GM19372 (cell line): ENCODE results near the gene NPBWR2.
"Not testable (repeated sequence)": the region's sequence is repeated elsewhere in the genome, so short reads cannot be mapped to it uniquely, and the experiment has no call there.

ENCODE experiments used
- ATAC-seq: cut with Tn5 transposase; IDR thresholded peaks from one replicate; pipeline ENCODE4 v1.9.1; 2021; ENCODE audit warnings: mild to moderate bottlenecking, low read depth, moderate library complexity; ENCODE audit not compliant: unreplicated experiment

NPBWR2 gene

DNA sequence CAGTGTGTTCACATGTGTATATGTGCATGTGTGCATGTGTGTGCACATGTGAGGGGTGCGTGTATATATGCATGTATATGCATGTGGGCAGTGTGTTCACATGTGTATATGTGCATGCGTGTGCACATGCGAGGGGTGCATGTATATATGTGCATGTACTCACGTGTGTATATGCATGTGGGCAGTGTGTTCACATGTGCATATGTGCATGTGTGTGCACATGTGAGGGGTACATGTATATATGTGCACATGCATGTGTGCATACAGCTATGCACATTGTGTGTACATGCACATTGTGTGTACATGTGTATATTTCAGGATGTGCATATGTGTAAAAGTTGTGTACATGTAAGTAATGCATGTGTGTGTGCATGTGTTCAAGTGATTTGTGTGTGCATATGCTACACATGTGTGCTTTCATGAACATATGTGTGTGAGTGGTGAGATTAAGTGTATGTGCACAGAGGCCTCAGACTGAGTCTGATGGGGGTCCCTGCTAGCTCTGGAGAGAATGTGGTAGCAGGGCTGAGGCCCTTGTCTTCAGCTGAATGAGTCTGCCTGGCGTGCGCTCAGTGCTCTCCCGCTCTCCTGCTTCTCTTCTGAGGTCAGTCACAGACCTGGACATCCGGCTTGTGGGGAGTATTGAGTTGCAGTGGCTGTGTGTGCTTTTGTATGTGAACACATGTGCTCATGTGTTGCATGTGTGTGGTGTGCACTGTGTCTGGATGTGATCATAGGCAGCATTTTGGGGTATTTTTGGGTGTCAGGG, 37.0 kb upstream of the NPBWR2 start:
- no peak for ATAC-seq

DNA sequence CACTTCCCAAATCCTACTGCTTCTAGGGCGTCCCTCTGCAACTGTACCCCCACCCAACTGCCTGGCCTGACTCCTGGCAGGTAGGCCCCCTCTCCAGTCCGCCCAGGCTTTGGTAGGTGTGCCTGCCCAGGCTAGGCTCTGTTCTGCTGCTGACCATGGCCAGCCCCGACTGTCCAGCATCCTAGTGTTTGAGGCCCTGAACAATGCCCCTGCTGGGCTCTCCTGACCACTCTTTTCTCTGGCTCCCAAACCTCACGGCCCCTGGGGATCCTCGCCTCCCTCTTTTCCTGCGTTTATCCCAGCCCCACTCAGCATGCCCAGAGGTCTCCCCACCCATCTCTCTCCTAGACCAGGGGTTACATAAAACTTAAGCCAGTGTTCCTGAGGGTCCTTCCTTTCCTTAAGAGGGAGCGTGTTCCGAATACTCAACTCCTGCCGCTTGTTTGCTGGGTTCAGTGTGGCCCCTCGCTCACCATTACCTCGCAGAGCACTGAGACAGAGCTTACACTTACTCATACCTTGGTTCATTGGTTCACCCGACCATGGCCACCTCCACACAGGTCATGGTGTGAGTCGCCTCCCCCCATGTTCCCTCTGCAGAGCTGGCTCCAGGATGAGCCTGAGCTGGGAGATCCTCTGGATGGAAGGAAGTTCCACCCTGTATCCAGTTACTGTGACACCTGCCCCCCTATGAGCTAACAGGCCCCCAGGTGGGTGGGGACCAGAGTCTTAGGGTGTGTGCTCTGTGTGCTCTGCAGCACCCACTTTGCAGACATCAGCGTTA, 35.8 kb upstream of the NPBWR2 start:
- ATAC-seq, result no peak

DNA sequence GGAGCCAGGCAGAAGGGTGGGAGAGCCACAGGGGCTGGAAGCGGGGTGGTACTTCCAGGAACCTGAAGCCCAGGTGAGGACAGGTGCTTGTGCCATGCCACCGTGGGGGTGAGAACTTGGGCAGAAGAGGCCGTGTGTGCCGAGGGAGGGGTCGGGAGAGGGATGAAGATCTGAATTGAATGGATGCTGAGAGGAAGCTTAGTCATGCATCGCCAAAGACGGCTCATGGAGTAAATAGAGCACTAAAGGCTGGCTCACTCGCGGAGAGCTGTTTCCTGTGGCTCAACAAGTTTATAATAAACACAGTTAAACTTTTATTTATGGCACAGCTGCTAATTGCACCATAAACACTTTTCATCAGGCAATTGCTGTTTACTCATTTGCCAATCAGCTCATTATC, 35.2 kb upstream of the NPBWR2 start:
- no peak for ATAC-seq

DNA sequence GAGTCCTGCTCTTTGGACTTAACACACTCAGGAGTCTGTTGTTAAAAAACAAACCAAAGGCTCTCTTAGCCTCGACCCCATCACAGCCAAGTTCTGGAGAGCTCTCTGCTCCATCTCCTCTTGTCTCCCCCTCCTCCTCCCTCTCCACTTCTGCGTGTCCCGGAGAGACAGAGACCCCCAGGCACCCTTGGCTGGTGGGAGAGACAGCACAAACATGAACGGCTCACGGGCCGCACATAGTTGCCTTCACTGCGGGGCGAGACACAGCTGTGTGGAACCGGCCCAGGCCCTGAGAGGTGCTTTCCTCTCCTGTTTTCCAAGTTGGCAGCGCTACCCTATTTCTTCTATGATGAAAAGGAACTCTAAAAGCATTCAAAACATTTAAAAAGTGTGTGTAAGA, 33.6 kb upstream of the NPBWR2 start:
- ATAC-seq, result no peak

DNA sequence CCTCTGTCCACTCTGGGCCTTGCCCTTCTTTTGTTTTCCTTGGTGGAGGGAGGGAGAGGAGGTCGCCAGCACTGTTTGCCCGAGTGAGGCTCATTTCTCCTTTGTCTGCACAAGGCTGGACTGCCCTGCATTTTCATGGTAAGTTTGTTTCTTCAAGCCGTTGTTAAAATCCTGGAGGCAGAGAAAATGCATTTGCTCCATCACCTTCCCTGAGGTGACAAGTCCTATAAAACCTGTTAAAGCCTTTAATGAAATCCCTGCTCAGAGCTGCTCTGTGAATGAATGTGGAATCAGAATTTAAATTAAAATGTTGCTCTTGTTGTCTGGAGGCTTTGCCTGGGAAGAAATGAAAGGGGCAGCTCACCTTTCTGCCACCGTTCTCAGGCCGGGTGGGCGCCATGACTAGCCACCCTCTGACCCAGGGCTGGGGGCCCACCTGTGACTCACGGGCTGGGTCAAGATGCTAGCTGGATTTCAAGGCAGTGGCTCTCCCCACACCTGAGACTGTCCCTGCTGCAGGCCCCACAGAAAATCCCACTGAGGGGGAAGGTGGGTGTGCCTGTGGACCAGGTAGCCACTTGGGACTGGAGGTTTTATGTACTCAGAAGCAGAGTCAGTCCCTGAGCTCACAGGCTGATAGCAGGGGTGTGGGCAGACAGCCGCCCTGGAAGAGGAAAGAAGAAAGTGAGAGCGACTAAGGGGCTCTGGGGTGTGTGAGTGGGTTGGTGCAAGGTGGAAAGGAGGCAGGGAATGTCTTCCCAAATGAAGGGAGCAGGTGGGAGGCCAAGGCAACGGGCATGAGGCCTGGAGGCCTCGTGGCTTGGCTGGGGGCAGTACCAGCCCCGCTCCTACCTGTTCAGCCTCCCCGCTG, 32.9 kb upstream of the NPBWR2 start:
- ATAC-seq, result no peak

DNA sequence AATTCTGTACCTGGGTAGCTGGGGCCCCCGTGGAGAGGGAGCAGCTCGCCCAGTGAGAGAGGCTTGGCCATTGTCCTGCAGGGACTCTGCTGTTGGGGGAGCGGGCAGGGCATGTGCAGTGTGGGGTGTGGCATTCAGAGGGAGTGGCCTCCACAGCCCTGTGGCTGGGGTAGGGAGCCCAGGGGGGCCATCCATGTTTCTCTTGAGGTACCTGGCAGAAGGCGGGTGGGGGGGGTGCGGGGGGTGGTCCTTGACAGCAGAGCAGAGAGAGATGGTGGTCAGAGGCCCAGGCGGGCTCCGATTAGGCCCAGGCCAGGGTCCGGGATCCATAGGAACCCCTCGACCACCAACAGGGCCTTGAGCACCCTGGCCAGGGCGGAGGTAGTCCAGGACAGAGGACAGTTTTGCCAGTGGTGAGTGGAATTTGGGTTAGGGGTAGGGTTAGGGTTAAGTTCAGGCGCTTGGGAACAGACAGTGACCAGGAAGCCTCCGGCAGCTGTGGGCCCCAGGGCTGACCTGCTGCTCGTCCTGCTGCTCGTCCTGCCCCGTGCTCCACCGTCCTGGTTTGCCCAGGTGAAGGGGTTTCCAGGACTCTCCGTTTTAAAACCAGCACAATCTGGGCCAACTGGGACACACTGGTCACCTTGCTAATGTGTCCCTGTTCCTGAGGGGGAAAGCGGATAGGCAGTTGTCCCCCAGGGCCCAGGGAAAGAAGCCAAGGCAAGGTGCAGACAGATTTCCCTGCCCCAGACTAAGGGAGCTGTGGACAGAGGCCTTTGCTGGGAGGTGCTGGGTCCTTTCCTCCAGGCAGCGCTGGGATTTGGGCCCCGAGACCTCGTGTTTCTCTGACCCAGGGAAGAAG, 32.1 kb upstream of the NPBWR2 start:
- ATAC-seq, result no peak

DNA sequence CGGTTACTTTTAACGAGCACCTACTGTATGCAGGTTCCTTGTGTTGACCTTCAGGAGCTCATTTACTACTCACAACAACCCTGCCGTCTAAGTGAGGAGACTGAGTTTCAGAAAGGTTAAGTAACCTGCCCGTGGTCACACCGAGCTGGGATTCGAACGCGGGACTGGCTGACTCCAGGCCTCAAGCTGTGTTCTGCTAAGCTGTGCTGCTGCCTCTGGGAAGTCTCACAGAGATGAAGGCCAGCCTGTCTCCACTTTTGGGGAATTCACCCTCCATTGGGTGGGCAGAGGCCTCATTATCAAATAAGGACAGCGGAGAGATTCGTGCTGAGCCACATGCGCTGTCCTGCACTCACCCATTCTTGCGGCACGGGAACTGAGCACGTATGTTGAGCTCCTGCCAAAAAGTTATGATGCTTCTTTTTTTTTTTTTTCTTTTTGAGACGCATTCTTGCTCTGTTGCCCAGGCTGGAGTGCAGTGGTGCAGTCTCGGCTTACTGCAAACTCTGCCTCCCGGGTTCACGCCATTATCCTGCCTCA, 31.0 kb upstream of the NPBWR2 start:
- no peak for ATAC-seq

DNA sequence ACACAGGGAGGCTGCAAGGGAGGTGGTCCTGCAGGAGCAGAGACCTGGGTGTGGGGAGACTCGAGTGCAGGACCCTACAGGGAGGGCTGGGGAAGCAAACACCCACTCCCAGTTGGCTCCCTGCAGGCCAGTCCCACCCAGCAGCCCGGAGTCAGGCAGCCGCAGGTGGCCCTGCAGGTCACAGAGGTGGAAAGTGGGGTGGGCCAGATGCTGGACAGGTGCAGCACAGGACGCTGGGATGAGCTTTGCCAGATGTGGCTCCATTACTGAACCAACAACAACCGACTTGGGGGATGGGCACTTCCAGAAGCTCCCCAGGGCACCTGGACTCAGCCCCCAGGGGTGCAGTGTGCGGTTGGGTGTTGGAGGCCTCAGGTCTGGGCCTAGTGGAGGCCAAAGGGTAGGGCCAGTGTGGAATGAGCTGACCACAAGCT, 30.2 kb upstream of the NPBWR2 start:
- ATAC-seq, result no peak

DNA sequence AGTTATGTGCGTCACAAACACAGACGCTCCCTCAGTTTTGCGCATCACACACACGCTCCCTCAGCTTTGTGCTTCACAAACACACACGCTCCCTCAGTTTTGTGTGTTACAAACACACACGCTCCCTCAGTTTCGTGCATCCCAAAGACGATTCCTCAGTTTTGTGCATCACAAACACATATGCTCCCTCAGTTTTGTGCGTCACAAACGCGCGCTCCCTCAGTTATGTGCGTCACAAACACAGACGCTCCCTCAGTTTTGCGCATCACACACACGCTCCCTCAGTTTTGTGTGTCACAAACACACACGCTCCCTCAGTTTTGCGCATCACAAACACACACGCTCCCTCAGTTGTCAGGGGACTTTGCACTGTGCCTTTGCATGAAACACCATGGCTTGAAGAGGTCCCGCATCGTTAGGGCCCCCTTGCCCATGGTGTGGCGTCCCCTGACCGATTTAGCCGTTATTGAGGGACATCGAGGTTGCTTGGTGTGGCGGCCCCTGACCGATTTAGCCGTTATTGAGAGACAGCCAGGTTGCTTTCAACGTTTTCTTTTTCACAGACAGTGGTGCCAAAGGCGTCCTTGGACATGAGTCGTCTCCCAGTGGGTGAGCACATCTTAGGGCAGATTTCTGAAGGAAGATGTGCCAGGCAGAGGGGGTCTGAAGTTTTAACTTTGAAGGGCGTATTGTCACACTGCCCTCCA, 28.8 kb upstream of the NPBWR2 start:
- no peak for ATAC-seq

DNA sequence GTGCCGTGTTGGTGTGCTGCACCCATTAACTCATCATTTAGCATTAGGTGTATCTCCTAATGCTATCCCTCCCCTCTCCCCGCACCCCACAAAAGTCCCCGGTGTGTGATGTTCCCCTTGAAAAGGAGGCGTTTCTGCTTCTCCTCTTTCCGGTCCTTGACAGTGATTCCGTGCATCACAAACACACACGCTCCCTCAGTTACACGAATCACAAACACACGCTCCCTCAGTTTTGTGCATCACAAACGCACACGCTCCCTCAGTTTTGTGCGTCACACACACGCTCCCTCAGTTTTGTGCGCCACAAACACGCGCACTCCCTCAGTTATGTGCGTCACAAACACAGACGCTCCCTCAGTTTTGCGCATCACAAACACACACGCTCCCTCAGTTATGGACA, 27.4 kb upstream of the NPBWR2 start:
- ATAC-seq, result not testable (repeated sequence)

DNA sequence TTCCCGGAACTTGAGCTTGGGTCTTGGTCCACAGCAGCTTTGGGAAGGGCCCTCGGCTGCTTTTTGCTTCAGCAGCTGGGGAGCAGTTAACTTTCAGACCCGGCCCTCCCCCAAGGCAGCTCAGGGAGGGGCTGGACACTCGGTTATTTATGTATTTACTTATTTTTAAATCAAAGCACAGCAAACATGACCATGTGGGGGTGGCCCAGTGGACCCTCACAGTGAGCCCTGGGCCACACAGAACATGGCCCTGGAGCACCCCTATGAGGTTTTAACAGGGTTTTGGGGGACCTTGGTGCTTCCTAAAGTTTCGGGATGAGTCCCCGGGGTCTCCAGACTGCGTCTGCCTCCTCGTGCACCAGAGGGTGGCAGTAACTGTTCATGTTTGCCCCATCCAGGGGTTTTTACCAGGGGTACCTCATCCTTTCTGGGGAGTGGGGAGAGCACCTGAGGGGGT, 26.6 kb upstream of the NPBWR2 start:
- no peak for ATAC-seq

DNA sequence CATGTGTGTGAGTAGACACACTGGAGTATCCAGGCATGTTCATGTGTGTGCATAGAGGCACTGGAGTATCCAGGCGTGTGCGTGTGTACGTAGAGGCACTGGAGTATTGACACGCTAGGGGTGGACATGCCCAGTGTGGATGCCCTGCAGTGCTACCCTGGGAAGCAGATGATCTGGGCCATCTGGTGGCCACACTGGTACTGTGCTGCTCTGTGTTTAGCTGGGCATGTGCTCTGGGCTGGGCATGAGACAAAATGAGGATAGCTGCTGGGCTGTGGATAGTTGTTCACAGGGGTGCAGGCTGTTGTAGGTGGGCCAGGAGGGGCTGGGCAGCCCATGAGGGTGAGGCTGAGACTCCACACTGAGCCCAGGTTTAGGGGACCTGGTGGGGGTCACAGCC, 24.0 kb upstream of the NPBWR2 start:
- ATAC-seq, result no peak

DNA sequence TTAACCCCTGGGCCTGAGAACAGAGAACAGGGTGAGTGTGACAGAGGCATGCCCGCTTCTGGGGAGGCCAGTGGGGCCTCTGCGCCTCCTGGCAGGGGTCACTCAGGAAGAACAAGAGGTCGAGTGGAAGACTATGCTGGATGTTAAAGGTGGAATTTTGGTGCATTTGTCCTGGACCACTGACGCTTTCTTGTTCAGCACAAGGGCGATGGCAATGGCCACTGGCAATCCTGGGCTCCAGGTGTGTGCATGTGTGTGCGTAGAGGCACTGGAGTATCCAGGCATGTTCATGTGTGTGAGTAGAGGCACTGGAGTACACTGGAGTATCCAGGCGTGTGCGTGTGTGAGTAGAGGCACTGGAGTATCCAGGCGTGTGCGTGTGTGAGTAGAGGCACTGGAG, 23.5 kb upstream of the NPBWR2 start:
- no peak for ATAC-seq

DNA sequence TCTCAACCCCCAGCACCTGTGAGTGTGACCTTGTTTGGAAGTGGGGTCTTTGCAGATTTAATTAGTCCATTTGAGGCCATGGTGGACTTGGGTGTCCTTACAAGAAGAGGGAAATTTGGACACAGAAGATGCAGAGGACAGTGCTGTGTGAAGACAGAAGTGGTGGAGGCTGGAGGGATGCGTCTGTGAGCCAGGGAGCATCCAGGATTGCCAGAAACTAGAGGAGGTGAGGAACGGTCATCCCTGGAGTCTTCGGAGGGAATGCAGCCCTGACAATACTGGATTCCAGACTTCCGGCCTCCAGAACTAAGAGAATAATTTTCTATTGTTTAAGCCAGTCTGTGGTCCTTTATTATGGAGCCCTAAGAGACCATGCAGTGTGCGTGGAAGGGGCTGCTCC, 22.9 kb upstream of the NPBWR2 start:
- ATAC-seq, result no peak

DNA sequence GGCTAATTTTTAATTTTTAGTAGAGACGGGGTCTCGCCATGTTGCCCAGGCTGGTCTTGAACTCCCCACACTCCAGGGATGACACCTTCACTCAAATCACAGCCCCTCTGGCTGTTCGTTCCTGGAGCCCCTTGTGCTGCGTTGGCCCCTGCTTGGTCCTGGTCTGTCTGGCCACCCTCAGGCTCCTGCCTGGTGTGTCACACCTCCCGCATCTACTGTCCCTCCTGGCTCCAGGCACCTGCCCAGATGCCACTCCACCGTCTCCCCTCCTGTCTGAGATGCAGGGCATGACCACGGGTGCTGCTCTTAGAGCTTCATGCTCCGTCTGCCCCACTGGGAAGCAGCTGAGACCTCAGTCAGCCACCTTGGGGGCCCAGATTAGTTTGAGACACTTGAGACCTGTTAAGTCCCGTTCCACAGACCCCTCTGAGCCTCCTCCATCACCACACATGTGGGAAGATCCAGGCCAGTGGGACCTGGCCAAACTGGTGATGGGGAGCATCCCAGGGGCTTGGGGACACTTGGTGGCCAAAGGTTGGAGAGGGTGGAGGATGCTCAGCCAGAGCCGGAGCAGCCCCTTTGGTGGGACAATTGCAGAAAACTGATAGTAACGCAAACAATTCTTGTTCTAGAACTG, 21.9 kb upstream of the NPBWR2 start:
- ATAC-seq, result no peak

DNA sequence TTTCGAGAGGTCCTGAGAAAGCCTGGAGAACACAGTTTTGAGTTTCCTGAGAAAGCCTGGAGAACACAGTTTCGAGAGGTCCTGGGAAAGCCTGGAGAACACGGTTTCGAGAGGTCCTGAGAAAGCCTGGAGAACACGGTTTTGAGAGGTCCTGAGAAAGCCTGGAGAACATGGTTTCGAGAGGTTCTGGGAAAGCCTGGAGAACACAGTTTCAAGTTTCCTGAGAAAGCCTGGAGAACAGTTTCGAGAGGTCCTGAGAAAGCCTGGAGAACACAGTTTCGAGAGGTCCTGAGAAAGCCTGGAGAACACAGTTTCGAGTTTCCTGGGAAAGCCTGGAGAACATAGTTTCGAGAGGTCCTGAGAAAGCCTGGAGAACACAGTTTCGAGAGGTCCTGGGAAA, 16.2 kb upstream of the NPBWR2 start:
- ATAC-seq, result not testable (repeated sequence)

DNA sequence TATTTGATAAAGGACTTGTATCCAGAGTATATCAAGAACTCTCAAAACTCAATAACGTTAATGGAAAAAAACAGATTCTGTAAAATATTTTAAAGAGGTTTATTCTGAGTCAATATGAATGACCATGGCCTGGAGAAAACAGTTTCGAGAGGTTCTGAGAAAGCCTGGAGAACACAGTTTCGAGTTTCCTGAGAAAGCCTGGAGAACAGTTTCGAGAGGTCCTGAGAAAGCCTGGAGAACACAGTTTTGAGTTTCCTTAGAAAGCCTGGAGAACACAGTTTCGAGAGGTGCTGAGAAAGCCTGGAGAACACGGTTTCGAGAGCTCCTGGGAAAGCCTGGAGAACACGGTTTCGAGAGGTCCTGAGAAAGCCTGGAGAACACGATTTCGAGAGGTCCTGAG, 15.6 kb upstream of the NPBWR2 start:
- not testable (repeated sequence) for ATAC-seq

DNA sequence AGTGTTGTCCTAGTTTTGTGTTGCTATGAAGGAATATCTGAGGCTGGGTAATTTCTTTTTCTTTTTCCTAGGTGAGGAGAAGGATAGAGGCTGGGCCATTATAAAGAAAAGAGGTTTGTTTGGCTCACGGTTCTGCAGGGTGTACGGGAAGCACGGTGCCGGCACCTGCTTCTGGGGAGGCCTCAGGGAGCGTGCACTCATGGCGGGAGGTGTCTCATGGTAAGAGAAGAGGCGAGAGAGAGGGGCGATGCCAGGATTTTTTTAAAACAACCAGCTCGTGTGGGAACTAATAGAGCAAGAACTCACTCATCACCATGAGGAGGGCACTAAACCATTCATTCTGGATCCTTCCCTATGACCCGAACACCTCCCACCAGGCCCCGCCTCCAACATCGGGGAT, 14.2 kb upstream of the NPBWR2 start:
- no peak for ATAC-seq
